ENCODE measurements around the gene IGFBPL1.

DNA sequence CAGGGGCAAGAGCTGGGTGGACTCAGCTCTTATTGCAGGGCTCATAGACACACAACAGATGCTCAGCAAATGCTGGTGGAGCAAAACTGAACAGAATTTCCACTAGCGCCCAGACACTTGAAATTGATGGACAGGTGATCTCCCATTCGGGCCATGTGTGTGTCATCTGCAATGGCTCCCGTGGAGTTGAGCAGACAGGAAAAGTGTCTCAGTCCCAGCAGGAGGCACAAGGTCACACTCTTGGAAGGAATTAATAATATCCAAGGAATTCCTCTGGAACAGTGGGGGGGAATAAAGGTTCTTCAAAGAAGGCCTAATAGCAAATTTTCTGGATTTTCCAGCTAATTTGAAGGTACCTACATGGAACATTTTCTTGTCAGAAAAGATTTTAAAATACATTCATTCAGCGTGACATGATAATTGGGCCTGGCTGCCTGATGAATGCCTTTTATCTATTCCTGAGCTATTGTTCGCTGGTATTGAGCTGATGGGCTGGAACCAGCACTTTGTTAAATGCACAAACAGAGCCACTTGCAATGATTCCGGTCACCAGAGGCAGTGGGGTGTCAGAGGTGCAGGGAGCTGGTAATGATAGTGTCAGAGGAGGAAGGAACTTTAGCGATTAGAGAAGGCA, 63.3 kb downstream of the IGFBPL1 start:
- TF ChIP-seq HDAC2 (IDR thresholded peaks at IDR 0.05), result no peak
- TF ChIP-seq, protein P1, sequence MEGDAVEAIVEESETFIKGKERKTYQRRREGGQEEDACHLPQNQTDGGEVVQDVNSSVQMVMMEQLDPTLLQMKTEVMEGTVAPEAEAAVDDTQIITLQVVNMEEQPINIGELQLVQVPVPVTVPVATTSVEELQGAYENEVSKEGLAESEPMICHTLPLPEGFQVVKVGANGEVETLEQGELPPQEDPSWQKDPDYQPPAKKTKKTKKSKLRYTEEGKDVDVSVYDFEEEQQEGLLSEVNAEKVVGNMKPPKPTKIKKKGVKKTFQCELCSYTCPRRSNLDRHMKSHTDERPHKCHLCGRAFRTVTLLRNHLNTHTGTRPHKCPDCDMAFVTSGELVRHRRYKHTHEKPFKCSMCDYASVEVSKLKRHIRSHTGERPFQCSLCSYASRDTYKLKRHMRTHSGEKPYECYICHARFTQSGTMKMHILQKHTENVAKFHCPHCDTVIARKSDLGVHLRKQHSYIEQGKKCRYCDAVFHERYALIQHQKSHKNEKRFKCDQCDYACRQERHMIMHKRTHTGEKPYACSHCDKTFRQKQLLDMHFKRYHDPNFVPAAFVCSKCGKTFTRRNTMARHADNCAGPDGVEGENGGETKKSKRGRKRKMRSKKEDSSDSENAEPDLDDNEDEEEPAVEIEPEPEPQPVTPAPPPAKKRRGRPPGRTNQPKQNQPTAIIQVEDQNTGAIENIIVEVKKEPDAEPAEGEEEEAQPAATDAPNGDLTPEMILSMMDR (IDR thresholded peaks at IDR 0.05), result no peak
- no peak for TF ChIP-seq POLR2A (IDR thresholded peaks at IDR 0.05; ENCODE audit: low read length)
- no peak for TF ChIP-seq FOSL2 (IDR thresholded peaks at IDR 0.05)
- no peak for TF ChIP-seq FOSL2 (CRISPR knock-in tag; IDR thresholded peaks at IDR 0.05)
- no peak for TF ChIP-seq FOSB (CRISPR knock-in tag; IDR thresholded peaks at IDR 0.05)
- TF ChIP-seq EP300 (IDR thresholded peaks at IDR 0.05), result no peak
- no peak for TF ChIP-seq ELK1 (IDR thresholded peaks at IDR 0.05; ENCODE audit: low read depth, low read length)
- no peak for TF ChIP-seq USF2 (IDR thresholded peaks at IDR 0.05)
- no peak for TF ChIP-seq SMC3 (IDR thresholded peaks at IDR 0.05)
- TF ChIP-seq ZNF302 (CRISPR knock-in tag; IDR thresholded peaks at IDR 0.05), result no peak
- no peak for TF ChIP-seq JUN (IDR thresholded peaks at IDR 0.05)
